ENCODE data around the gene CDH12. TPM values are rescaled to one million over a fixed set of nuclear protein-coding genes. Genes with fewer than 3 reads are reported as not detected.

CDH12 gene
- total RNA-seq, 1 experiment from 2014 or later, result not detected

GRCh38 chr5:22901885-22902284 lies 48.7 kb upstream of the CDH12 start:
- Histone ChIP-seq H3K27ac (ENCODE audit: low read depth, low read length) (no peak overlapping the region), H3K9me2 (ENCODE audit: insufficient read depth) (no peaks in the 10 kb centered on the region), H3K9ac (ENCODE audit: low read length) (no peak overlapping the region), H3K4me1 (ENCODE audit: control insufficient read depth in 1 of 2, insufficient read depth in 2 of 2, low read length in 2 of 2) (no peaks in the 10 kb centered on the region), H3K4me2 (ENCODE audit: low read length) (no peak overlapping the region), H2AFZ (ENCODE audit: low read depth, low read length, poor library complexity, severe bottlenecking) (no peak overlapping the region), H3K27me3 (ENCODE audit: insufficient read depth, low read length) (no peaks in the 10 kb centered on the region), H4K20me1 (ENCODE audit: insufficient read depth) (no peaks in the 10 kb centered on the region), H3K9me3 (ENCODE audit: control insufficient read depth in 1 of 2, insufficient read depth in 1 of 2, low read depth in 1 of 2, low read length in 2 of 2) (peaks cover 21 to 26% of the 10 kb centered on the region in 2 experiments; a peak in 2 of 4 replicates), H3K4me3 (replicated peaks in 1 of 2; ENCODE audit: low read depth in 1 of 2, low read length in 2 of 2) (no peak overlapping the region), H3K79me2 (ENCODE audit: insufficient read depth, low read length) (no peaks in the 10 kb centered on the region), H3K36me3 (ENCODE audit: control insufficient read depth in 1 of 2, insufficient read depth in 2 of 2, low read length in 2 of 2) (no peaks in the 10 kb centered on the region; a peak in 1 of 4 replicates)
- TF ChIP-seq SIN3A (IDR thresholded peaks at IDR 0.05; ENCODE audit: low read depth), result no peak
- no peak for TF ChIP-seq ZNF274 (IDR thresholded peaks at IDR 0.05; ENCODE audit: low read depth, low read length)
- TF ChIP-seq, protein P1, sequence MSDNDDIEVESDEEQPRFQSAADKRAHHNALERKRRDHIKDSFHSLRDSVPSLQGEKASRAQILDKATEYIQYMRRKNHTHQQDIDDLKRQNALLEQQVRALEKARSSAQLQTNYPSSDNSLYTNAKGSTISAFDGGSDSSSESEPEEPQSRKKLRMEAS (IDR thresholded peaks at IDR 0.05), result no peak
- no peak for TF ChIP-seq JUND (IDR thresholded peaks at IDR 0.05)
- intact Hi-C loops (cut with micrococcal nuclease), result no loop called here
- ATAC-seq (no peak), DNase-seq (ENCODE audit: low read depth, low spot score) (no peak)
- RAD21 ChIA-PET (ENCODE audit: low non-redundant PET in 1 of 2, low total read pairs in 2 of 2, uncharacterized antibody in 2 of 2, unreplicated experiment in 2 of 2), result no interaction called here
- CTCF ChIA-PET, result no interaction called here
- POLR2A ChIA-PET, result no interaction called here
- no TSS peak for BruUV-seq (replicated peaks)

- no TSS peak for BruUV-seq (replicated peaks)
- H3K27me3 ChIP-seq (ENCODE audit: insufficient read depth, low read length), result no peaks in the 10 kb centered on the region
- ATAC-seq, result no peak
Observed at GRCh38 chr5:22900801-22901310, 47.7 kb upstream of the CDH12 start.

More at GRCh38 chr5:22900801-22901310, 47.7 kb upstream of the CDH12 start:
- Histone ChIP-seq H3K9ac (ENCODE audit: low read length) (no peak overlapping the region), H3K36me3 (ENCODE audit: control insufficient read depth in 1 of 2, insufficient read depth in 2 of 2, low read length in 2 of 2) (no peaks in the 10 kb centered on the region; a peak in 1 of 4 replicates), H3K9me2 (ENCODE audit: insufficient read depth) (no peaks in the 10 kb centered on the region), H3K4me3 (replicated peaks in 1 of 2; ENCODE audit: low read depth in 1 of 2, low read length in 2 of 2) (no peak overlapping the region), H4K20me1 (ENCODE audit: insufficient read depth) (no peaks in the 10 kb centered on the region), H3K4me2 (ENCODE audit: low read length) (no peak overlapping the region), H3K4me1 (ENCODE audit: control insufficient read depth in 1 of 2, insufficient read depth in 2 of 2, low read length in 2 of 2) (no peaks in the 10 kb centered on the region), H2AFZ (ENCODE audit: low read depth, low read length, poor library complexity, severe bottlenecking) (no peak overlapping the region), H3K27ac (ENCODE audit: low read depth, low read length) (no peak overlapping the region), H3K79me2 (ENCODE audit: insufficient read depth, low read length) (no peaks in the 10 kb centered on the region), H3K9me3 (ENCODE audit: control insufficient read depth in 1 of 2, insufficient read depth in 1 of 2, low read depth in 1 of 2, low read length in 2 of 2) (peaks cover 18 to 22% of the 10 kb centered on the region in 2 experiments; a peak in 2 of 4 replicates)
- CTCF ChIA-PET, result no interaction called here
- intact Hi-C loops (cut with micrococcal nuclease), result no loop called here
- DNase-seq (ENCODE audit: low read depth, low spot score), result no peak
- no peak for TF ChIP-seq EGR1 (IDR thresholded peaks at IDR 0.05; ENCODE audit: low read depth)
- TF ChIP-seq SIN3A (IDR thresholded peaks at IDR 0.05; ENCODE audit: low read depth), result no peak
- no peak for TF ChIP-seq CEBPB (IDR thresholded peaks at IDR 0.05; ENCODE audit: low read depth)
- TF ChIP-seq SRF (IDR thresholded peaks at IDR 0.05; ENCODE audit: low read depth), result no peak
- TF ChIP-seq SP1 (IDR thresholded peaks at IDR 0.05; ENCODE audit: low read depth), result no peak
- TF ChIP-seq YY1 (IDR thresholded peaks at IDR 0.05; ENCODE audit: extremely low read depth, insufficient replicate concordance, low read depth, low read length), result no peak
- TF ChIP-seq POLR2AphosphoS5 (IDR thresholded peaks at IDR 0.05; ENCODE audit: low read depth, low read length), result no peak
- no peak for TF ChIP-seq EZH2 (IDR thresholded peaks at IDR 0.05)
- no peak for TF ChIP-seq ZNF274 (IDR thresholded peaks at IDR 0.05; ENCODE audit: low read depth, low read length)
- TF ChIP-seq, protein P2, sequence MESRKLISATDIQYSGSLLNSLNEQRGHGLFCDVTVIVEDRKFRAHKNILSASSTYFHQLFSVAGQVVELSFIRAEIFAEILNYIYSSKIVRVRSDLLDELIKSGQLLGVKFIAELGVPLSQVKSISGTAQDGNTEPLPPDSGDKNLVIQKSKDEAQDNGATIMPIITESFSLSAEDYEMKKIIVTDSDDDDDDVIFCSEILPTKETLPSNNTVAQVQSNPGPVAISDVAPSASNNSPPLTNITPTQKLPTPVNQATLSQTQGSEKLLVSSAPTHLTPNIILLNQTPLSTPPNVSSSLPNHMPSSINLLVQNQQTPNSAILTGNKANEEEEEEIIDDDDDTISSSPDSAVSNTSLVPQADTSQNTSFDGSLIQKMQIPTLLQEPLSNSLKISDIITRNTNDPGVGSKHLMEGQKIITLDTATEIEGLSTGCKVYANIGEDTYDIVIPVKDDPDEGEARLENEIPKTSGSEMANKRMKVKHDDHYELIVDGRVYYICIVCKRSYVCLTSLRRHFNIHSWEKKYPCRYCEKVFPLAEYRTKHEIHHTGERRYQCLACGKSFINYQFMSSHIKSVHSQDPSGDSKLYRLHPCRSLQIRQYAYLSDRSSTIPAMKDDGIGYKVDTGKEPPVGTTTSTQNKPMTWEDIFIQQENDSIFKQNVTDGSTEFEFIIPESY (IDR thresholded peaks at IDR 0.05; ENCODE audit: extremely low read depth, insufficient replicate concordance, low read length), result no peak
- no peak for TF ChIP-seq POLR2A (IDR thresholded peaks at IDR 0.05; ENCODE audit: borderline replicate concordance, extremely low read depth, insufficient read depth, insufficient read length)
- POLR2A ChIA-PET, result no interaction called here
- RAD21 ChIA-PET (ENCODE audit: low non-redundant PET in 1 of 2, low total read pairs in 2 of 2, uncharacterized antibody in 2 of 2, unreplicated experiment in 2 of 2), result no interaction called here
